Gastroesophageal sphincter (tissue), 4 donors: ENCODE measurements around the gene AHNAK2. TPM values are rescaled to one million over a fixed set of nuclear protein-coding genes. Genes with fewer than 3 reads are reported as not detected.

Experiments used
- ATAC-seq: fragments of 150-250 bp; one replicate; pipeline ENCODE4 v1.9.1; 2016; ENCODE audit warnings: mild to moderate bottlenecking, moderate library complexity
- H3K27ac ChIP-seq, 4 donors: fragments of 200-600 bp; sonication (generic) in 3 of 4; 1 replicate in 3 of 4; 2 replicates in 1 of 4; pipeline ENCODE4 v1.5.1; 2016 to 2019
- H3K27me3 ChIP-seq: fragments of 200-600 bp; sonication (generic); one replicate; pipeline ENCODE4 v1.5.1; 2019
- H3K36me3 ChIP-seq, 2 donors: fragments of 200-600 bp; sonication (generic); one replicate each; pipeline ENCODE4 v1.5.1; 2019; ENCODE audit warnings: control low read depth in 1 of 2
- H3K4me1 ChIP-seq, 3 donors: fragments of 200-600 bp; sonication (generic); 1 replicate in 2 of 3; 2 replicates in 1 of 3; pipeline ENCODE4 v1.5.1; 2016 to 2019; ENCODE audit warnings: control low read depth in 2 of 3
- H3K4me3 ChIP-seq, 2 donors: fragments of 200-600 bp; sonication (generic); one replicate each; pipeline ENCODE4 v1.5.1; 2019; ENCODE audit warnings: mild to moderate bottlenecking in 1 of 2, moderate library complexity in 1 of 2
- H3K9me3 ChIP-seq, 3 donors: fragments of 200-600 bp; sonication (generic); one replicate each; pipeline ENCODE4 v1.5.1; 2017 to 2019; ENCODE audit warnings: control low read depth in 2 of 3
- CTCF ChIP-seq, 4 experiments: fragments of 200-600 bp in 2 of 4; fragments of 450-650 bp in 2 of 4; sonication (generic) in 1 of 4; IDR thresholded peaks; one replicate each; pipeline ENCODE4 v1.5.1; 2017 to 2019; ENCODE audit warnings: antibody characterized with exemption in 4 of 4, mild to moderate bottlenecking in 2 of 4, moderate library complexity in 2 of 4
- EP300 ChIP-seq: sonication (generic); formaldehyde crosslinking; IDR thresholded peaks from one replicate; pipeline ENCODE4 v1.6.1; 2017; ENCODE audit warnings: antibody characterized with exemption, mild to moderate bottlenecking
- POLR2A ChIP-seq, 2 donors: fragments of 450-650 bp; IDR thresholded peaks; one replicate each; pipeline ENCODE4 v1.6.1; 2017; ENCODE audit warnings: antibody characterized with exemption in 2 of 2, mild to moderate bottlenecking in 2 of 2, moderate library complexity in 1 of 2
- POLR2AphosphoS5 ChIP-seq: sonication (generic); formaldehyde crosslinking; IDR thresholded peaks from one replicate; pipeline ENCODE4 v1.6.1; 2017; ENCODE audit warnings: antibody characterized with exemption
- WGBS, 2 donors: methylation state at CpG; one replicate each; pipeline ENCODE4 v1.1.5; 2018; ENCODE audit warnings: low coverage in 1 of 2; 5-methylcytosine and 5-hydroxymethylcytosine counted together
- total RNA-seq, 4 donors: library from RNA; depleted of rRNA; stranded (reverse); fragments of >200 nt; gene quantifications; one replicate each; pipeline ENCODE4 v1.1.0, GENCODE V29; 2016

AHNAK2 gene
- total RNA-seq, 4 donors from 2014 or later = 105 to 529 (median 239) TPM

GRCh38 chr14:105015242-105015641, 37.1 kb upstream of the AHNAK2 start:
- Histone ChIP-seq H3K27me3 (no peaks in the 10 kb centered on the region), H3K27ac (no peak overlapping the region), H3K4me3 (no peak overlapping the region), H3K36me3 (peaks cover 0 to 17% of the 10 kb centered on the region in 2 donors), H3K9me3 (no peaks in the 10 kb centered on the region), H3K4me1 (peaks cover 0 to 45% (median 12%) of the 10 kb centered on the region in 3 donors)
- no peak for TF ChIP-seq EP300
- no peak for TF ChIP-seq CTCF (IDR thresholded peaks at IDR 0.05)
- no peak for TF ChIP-seq POLR2A (IDR thresholded peaks at IDR 0.05)
- no peak for TF ChIP-seq POLR2AphosphoS5
- no peak for ATAC-seq
- WGBS, 2 donors = 47 to 78% methylated on average over 3 to 4 of the region's 9 CpGs

- 68 to 80% methylated on average over 3 to 4 of the region's 4 CpGs for WGBS, 2 donors
- Histone ChIP-seq H3K36me3 (peaks cover 0 to 23% of the 10 kb centered on the region in 2 donors), H3K4me1 (peaks cover 0 to 39% (median 11%) of the 10 kb centered on the region in 3 donors), H3K27ac (no peak overlapping the region), H3K4me3 (no peak overlapping the region), H3K9me3 (no peaks in the 10 kb centered on the region), H3K27me3 (no peaks in the 10 kb centered on the region)
- no peak for ATAC-seq
- TF ChIP-seq POLR2AphosphoS5 (no peak), CTCF (IDR thresholded peaks at IDR 0.05) (no peak), POLR2A (IDR thresholded peaks at IDR 0.05) (no peak), EP300 (no peak)
Observed at GRCh38 chr14:105014631-105015030, 36.5 kb upstream of the AHNAK2 start.

- WGBS, 2 donors = no CpG with 5 or more reads among the region's 9 CpGs
- Histone ChIP-seq H3K9me3 (no peaks in the 10 kb centered on the region), H3K27ac (no peak overlapping the region), H3K4me1 (peaks cover 0 to 33% (median 6%) of the 10 kb centered on the region in 3 donors), H3K27me3 (no peaks in the 10 kb centered on the region), H3K4me3 (no peak overlapping the region), H3K36me3 (peaks cover 0 to 29% of the 10 kb centered on the region in 2 donors)
- no peak for ATAC-seq
- TF ChIP-seq POLR2AphosphoS5 (no peak), CTCF (IDR thresholded peaks at IDR 0.05) (no peak), POLR2A (IDR thresholded peaks at IDR 0.05) (no peak), EP300 (no peak)
Observed at GRCh38 chr14:105014032-105014431, 35.9 kb upstream of the AHNAK2 start.

GRCh38 chr14:105013150-105013785, 35.1 kb upstream of the AHNAK2 start:
- WGBS, 2 donors = 21 to 29% methylated on average over 6 to 8 of the region's 8 CpGs
- Histone ChIP-seq H3K9me3 (no peaks in the 10 kb centered on the region), H3K4me1 (peaks cover 0 to 26% (median 6%) of the 10 kb centered on the region in 3 donors), H3K27me3 (no peaks in the 10 kb centered on the region), H3K27ac (no peak overlapping the region), H3K36me3 (peaks cover 0 to 37% of the 10 kb centered on the region in 2 donors), H3K4me3 (no peak overlapping the region)
- no peak for ATAC-seq
- TF ChIP-seq POLR2A (IDR thresholded peaks at IDR 0.05) (no peak), CTCF (IDR thresholded peaks at IDR 0.05) (no peak), EP300 (no peak), POLR2AphosphoS5 (no peak)
